WTC11 (cell line): Measurements from ENCODE around the gene GCHFR. TPM values are rescaled to one million over a fixed set of nuclear protein-coding genes. Genes with fewer than 3 reads are reported as not detected.
A peak's percentile ranks its signal among the peaks of the same experiment; 100 is the strongest.

ENCODE experiments used
- ATAC-seq: fragments of 200-7000 bp; cut with Tn5 transposase; 2 replicates; pipeline ENCODE4 v1.10.0; 2021; ENCODE audit warnings: mild to moderate bottlenecking, moderate library complexity
- CTCF ChIA-PET: fragments of 300-600 bp; sonication (Branson Sonifier 250); formaldehyde crosslinking; loops from one replicate; lab custom pipeline; 2021; ENCODE audit warnings: antibody characterized with exemption; lab: Charles Lee
- POLR2A ChIA-PET: fragments of 350-600 bp; sonication (Branson Sonifier 250); formaldehyde crosslinking; loops from one replicate; lab custom pipeline; 2021; ENCODE audit warnings: antibody characterized with exemption; lab: Charles Lee
- DNase-seq: peaks from one replicate; pipeline ENCODE4 v3.0.0; 2021; ENCODE audit warnings: low spot score
- H3K27ac Mint-ChIP-seq: 2 replicates; pipeline ENCODE4 v1.8.0; 2021; ENCODE audit warnings: mixed read lengths
- H3K27me3 Mint-ChIP-seq: 2 replicates; pipeline ENCODE4 v1.8.0; 2021; ENCODE audit warnings: low read depth, mild to moderate bottlenecking, moderate library complexity, mixed read lengths
- H3K36me3 Mint-ChIP-seq: 2 replicates; pipeline ENCODE4 v1.8.0; 2021; ENCODE audit warnings: mixed read lengths
- H3K4me1 Mint-ChIP-seq: 2 replicates; pipeline ENCODE4 v1.8.0; 2022; ENCODE audit warnings: mixed read lengths
- H3K4me3 Mint-ChIP-seq: 2 replicates; pipeline ENCODE4 v1.8.0; 2021; ENCODE audit warnings: mild to moderate bottlenecking, moderate library complexity, mixed read lengths
- H3K9me3 Mint-ChIP-seq: 2 replicates; pipeline ENCODE4 v1.8.0; 2021; ENCODE audit warnings: mixed read lengths
- CREM ChIP-seq: sonication (generic); formaldehyde crosslinking; IDR thresholded peaks from 2 replicates; pipeline ENCODE4 v1.8.1; 2022; ENCODE audit warnings: mild to moderate bottlenecking, missing genetic modification reagents, moderate library complexity
- ESRRA ChIP-seq: sonication (generic); formaldehyde crosslinking; IDR thresholded peaks from 2 replicates; pipeline ENCODE4 v1.8.1; 2022; ENCODE audit warnings: mild to moderate bottlenecking, missing genetic modification reagents, borderline replicate concordance
- IRF2 ChIP-seq: sonication (generic); formaldehyde crosslinking; IDR thresholded peaks from 2 replicates; pipeline ENCODE4 v1.8.0; 2022; ENCODE audit warnings: low read depth, missing genetic modification reagents, borderline replicate concordance
- NR1H2 ChIP-seq: sonication (generic); formaldehyde crosslinking; IDR thresholded peaks from 2 replicates; pipeline ENCODE4 v1.9.0; 2021; ENCODE audit warnings: mild to moderate bottlenecking, moderate library complexity, missing genetic modification reagents
- RELA ChIP-seq: sonication (generic); formaldehyde crosslinking; IDR thresholded peaks from 2 replicates; pipeline ENCODE4 v1.8.1; 2022; ENCODE audit warnings: missing genetic modification reagents, mild to moderate bottlenecking, borderline replicate concordance
- RORB ChIP-seq: fragments of 250-450 bp; sonication (Bioruptor Pico); IDR thresholded peaks from 2 replicates; pipeline ENCODE4 v1.9.0; 2021; ENCODE audit warnings: mild to moderate bottlenecking
- SMAD3 ChIP-seq: sonication (generic); formaldehyde crosslinking; IDR thresholded peaks from 2 replicates; pipeline ENCODE4 v1.8.0; 2022; ENCODE audit warnings: missing genetic modification reagents, mild to moderate bottlenecking, borderline replicate concordance
- TCF7 ChIP-seq: sonication (generic); formaldehyde crosslinking; IDR thresholded peaks from 2 replicates; pipeline ENCODE4 v1.8.0; 2022; ENCODE audit warnings: mild to moderate bottlenecking, low read depth, missing genetic modification reagents, moderate library complexity
- ZNF423 ChIP-seq: fragments of 250-450 bp; sonication (Bioruptor Pico); IDR thresholded peaks from 2 replicates; pipeline ENCODE4 v2.1.2; 2022; ENCODE audit warnings: mild to moderate bottlenecking, moderate library complexity
- ZNF671 ChIP-seq: fragments of 250-450 bp; sonication (Bioruptor Pico); IDR thresholded peaks from 2 replicates; pipeline ENCODE4 v1.8.0; 2021; ENCODE audit warnings: mild to moderate bottlenecking
- total RNA-seq: library from RNA; stranded (reverse); gene quantifications from 3 replicates; pipeline ENCODE4 v1.2.3, GENCODE V29; 2021
- TF ChIP-seq, protein P1 (sequence below): fragments of 250-450 bp; sonication (Bioruptor Pico); IDR thresholded peaks from 2 replicates; pipeline ENCODE4 v1.9.0; 2021; ENCODE audit warnings: mild to moderate bottlenecking
- TF ChIP-seq, protein P2 (sequence below): sonication (generic); formaldehyde crosslinking; IDR thresholded peaks from 2 replicates; pipeline ENCODE4 v1.8.1; 2023; ENCODE audit warnings: mild to moderate bottlenecking, missing genetic modification reagents, moderate library complexity
- TF ChIP-seq, protein P3 (sequence below): sonication (generic); formaldehyde crosslinking; IDR thresholded peaks from 2 replicates; pipeline ENCODE4 v1.8.1; 2022; ENCODE audit warnings: mild to moderate bottlenecking, moderate library complexity, missing genetic modification reagents
- TF ChIP-seq, protein P4 (sequence below): sonication (generic); formaldehyde crosslinking; IDR thresholded peaks from 2 replicates; pipeline ENCODE4 v1.8.1; 2022; ENCODE audit warnings: low read depth, missing genetic modification reagents, borderline replicate concordance
- TF ChIP-seq, protein P5 (sequence below): sonication (generic); formaldehyde crosslinking; IDR thresholded peaks from 2 replicates; pipeline ENCODE4 v1.8.0; 2023; ENCODE audit warnings: mild to moderate bottlenecking, missing genetic modification reagents
- TF ChIP-seq, protein P6 (sequence below): fragments of 250-450 bp; sonication (Bioruptor Pico); IDR thresholded peaks from 2 replicates; pipeline ENCODE4 v1.9.0; 2021; ENCODE audit warnings: mild to moderate bottlenecking
- TF ChIP-seq, protein P7 (sequence below): sonication (generic); formaldehyde crosslinking; IDR thresholded peaks from 2 replicates; pipeline ENCODE4 v1.8.0; 2022; ENCODE audit warnings: mild to moderate bottlenecking, missing genetic modification reagents
- TF ChIP-seq, protein P8 (sequence below): sonication (generic); formaldehyde crosslinking; IDR thresholded peaks from 2 replicates; pipeline ENCODE4 v1.8.1; 2022; ENCODE audit warnings: mild to moderate bottlenecking, missing genetic modification reagents, moderate library complexity, borderline replicate concordance
- TF ChIP-seq, protein P9 (sequence below): sonication (generic); formaldehyde crosslinking; IDR thresholded peaks from 2 replicates; pipeline ENCODE4 v1.8.1; 2023; ENCODE audit warnings: mild to moderate bottlenecking, missing genetic modification reagents

GCHFR gene
- total RNA-seq, 1 experiment from 2014 or later, result 42.3 TPM

DNA sequence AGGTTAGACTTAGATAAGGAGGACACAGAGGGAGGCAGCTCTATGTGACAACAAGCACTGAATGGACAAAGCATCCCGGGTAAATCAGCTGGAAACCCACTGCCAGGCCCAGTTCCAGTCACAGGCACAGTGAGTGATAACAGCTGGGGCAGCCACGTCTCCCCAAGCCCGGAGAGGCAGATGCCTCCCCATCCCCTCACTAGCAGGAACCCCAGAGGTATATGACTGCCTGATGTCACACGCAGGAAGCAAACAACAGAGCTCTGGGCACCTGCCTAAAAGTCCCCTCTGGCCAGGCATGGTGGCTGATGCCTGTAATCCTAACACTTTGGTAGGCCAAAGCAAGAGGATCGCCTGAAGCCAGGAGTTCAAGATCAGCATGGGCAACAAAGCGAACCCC lies 24.1 kb downstream of the GCHFR start:
- POLR2A ChIA-PET, result interaction anchor here (0.7 to 1.6 kb wide), 6 partner anchors 9 to 342 kb away, joined by 3 to 7 read pairs (median 3); partner anchors contain the start of gene SPINT1
- ATAC-seq (peak; percentile 18), DNase-seq (no peak)
- H3K4me3 Mint-ChIP-seq, result peak overlapping the region; percentile 25; the same call in 1 of the 2 replicates
- peak overlapping the region; percentile 95 for H3K27ac Mint-ChIP-seq
- no peaks in the 10 kb centered on the region for H3K27me3 Mint-ChIP-seq
- no peaks in the 10 kb centered on the region for H3K9me3 Mint-ChIP-seq
- H3K4me1 Mint-ChIP-seq, result peaks cover 54% of the 10 kb centered on the region
- no peak for TF ChIP-seq RORB (CRISPR knock-in tag)
- no peak for TF ChIP-seq ZNF671 (CRISPR knock-in tag)
- TF ChIP-seq, protein P1, sequence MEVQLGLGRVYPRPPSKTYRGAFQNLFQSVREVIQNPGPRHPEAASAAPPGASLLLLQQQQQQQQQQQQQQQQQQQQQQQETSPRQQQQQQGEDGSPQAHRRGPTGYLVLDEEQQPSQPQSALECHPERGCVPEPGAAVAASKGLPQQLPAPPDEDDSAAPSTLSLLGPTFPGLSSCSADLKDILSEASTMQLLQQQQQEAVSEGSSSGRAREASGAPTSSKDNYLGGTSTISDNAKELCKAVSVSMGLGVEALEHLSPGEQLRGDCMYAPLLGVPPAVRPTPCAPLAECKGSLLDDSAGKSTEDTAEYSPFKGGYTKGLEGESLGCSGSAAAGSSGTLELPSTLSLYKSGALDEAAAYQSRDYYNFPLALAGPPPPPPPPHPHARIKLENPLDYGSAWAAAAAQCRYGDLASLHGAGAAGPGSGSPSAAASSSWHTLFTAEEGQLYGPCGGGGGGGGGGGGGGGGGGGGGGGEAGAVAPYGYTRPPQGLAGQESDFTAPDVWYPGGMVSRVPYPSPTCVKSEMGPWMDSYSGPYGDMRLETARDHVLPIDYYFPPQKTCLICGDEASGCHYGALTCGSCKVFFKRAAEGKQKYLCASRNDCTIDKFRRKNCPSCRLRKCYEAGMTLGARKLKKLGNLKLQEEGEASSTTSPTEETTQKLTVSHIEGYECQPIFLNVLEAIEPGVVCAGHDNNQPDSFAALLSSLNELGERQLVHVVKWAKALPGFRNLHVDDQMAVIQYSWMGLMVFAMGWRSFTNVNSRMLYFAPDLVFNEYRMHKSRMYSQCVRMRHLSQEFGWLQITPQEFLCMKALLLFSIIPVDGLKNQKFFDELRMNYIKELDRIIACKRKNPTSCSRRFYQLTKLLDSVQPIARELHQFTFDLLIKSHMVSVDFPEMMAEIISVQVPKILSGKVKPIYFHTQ (CRISPR knock-in tag), result no peak
- no peak for TF ChIP-seq IRF2 (CRISPR knock-in tag)
- TF ChIP-seq, protein P2, sequence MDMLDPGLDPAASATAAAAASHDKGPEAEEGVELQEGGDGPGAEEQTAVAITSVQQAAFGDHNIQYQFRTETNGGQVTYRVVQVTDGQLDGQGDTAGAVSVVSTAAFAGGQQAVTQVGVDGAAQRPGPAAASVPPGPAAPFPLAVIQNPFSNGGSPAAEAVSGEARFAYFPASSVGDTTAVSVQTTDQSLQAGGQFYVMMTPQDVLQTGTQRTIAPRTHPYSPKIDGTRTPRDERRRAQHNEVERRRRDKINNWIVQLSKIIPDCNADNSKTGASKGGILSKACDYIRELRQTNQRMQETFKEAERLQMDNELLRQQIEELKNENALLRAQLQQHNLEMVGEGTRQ (CRISPR knock-in tag), result no peak
- peaks cover 6% of the 10 kb centered on the region; the same call in 1 of the 2 replicates for H3K36me3 Mint-ChIP-seq
- CTCF ChIA-PET, result interaction anchor here (0.6 to 4.0 kb wide), 15 partner anchors 9 to 193 kb away, joined by 3 to 65 read pairs (median 4); partner anchors contain the start of genes SPINT1 and VPS18

DNA sequence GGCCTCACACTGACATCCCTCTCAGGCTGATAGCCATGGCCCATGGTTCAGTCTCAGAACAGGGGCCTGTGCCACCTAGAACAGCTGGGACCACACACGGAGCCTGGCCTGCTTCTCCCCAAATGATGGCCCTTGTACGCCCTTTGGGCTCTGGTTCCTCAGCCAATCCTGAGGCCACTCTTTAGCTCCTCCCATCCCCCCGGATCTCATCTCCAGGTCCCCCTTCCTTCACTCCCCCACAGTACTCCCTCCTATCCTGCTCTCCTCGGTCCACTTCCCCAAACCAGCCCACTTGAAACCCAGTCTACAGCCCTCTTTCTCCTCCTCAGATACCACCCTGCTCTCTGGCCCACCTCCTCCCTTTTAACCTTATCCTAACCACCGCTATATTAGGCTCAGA lies 25.3 kb downstream of the GCHFR start:
- H3K9me3 Mint-ChIP-seq, result no peaks in the 10 kb centered on the region
- H3K4me3 Mint-ChIP-seq, result no peak overlapping the region
- ATAC-seq (no peak), DNase-seq (no peak)
- POLR2A ChIA-PET, result interaction anchor here (0.6 kb wide), 1 partner anchor 65 kb away, joined by 3 read pairs; no protein-coding TSS in a partner anchor
- H3K36me3 Mint-ChIP-seq, result peaks cover 10% of the 10 kb centered on the region
- peaks cover 58% of the 10 kb centered on the region for H3K4me1 Mint-ChIP-seq
- CTCF ChIA-PET, result interaction anchor here (0.6 to 2.2 kb wide), 9 partner anchors 11 to 200 kb away, joined by 3 to 9 read pairs (median 4); partner anchors contain the start of gene VPS18
- H3K27me3 Mint-ChIP-seq, result no peaks in the 10 kb centered on the region
- peak overlapping the region; percentile 17; the same call in 1 of the 2 replicates for H3K27ac Mint-ChIP-seq
- TF ChIP-seq, protein P3, sequence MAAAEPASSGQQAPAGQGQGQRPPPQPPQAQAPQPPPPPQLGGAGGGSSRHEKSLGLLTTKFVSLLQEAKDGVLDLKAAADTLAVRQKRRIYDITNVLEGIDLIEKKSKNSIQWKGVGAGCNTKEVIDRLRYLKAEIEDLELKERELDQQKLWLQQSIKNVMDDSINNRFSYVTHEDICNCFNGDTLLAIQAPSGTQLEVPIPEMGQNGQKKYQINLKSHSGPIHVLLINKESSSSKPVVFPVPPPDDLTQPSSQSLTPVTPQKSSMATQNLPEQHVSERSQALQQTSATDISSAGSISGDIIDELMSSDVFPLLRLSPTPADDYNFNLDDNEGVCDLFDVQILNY, result no peak
- TF ChIP-seq SMAD3 (CRISPR knock-in tag) (no peak), ZNF423 (CRISPR knock-in tag) (no peak), ESRRA (CRISPR knock-in tag) (no peak), RELA (CRISPR knock-in tag) (no peak), NR1H2 (CRISPR knock-in tag) (no peak), CREM (CRISPR knock-in tag) (no peak), TCF7 (CRISPR knock-in tag) (no peak)
- TF ChIP-seq, protein P4, sequence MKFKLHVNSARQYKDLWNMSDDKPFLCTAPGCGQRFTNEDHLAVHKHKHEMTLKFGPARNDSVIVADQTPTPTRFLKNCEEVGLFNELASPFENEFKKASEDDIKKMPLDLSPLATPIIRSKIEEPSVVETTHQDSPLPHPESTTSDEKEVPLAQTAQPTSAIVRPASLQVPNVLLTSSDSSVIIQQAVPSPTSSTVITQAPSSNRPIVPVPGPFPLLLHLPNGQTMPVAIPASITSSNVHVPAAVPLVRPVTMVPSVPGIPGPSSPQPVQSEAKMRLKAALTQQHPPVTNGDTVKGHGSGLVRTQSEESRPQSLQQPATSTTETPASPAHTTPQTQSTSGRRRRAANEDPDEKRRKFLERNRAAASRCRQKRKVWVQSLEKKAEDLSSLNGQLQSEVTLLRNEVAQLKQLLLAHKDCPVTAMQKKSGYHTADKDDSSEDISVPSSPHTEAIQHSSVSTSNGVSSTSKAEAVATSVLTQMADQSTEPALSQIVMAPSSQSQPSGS (CRISPR knock-in tag), result no peak
- TF ChIP-seq, protein P5, sequence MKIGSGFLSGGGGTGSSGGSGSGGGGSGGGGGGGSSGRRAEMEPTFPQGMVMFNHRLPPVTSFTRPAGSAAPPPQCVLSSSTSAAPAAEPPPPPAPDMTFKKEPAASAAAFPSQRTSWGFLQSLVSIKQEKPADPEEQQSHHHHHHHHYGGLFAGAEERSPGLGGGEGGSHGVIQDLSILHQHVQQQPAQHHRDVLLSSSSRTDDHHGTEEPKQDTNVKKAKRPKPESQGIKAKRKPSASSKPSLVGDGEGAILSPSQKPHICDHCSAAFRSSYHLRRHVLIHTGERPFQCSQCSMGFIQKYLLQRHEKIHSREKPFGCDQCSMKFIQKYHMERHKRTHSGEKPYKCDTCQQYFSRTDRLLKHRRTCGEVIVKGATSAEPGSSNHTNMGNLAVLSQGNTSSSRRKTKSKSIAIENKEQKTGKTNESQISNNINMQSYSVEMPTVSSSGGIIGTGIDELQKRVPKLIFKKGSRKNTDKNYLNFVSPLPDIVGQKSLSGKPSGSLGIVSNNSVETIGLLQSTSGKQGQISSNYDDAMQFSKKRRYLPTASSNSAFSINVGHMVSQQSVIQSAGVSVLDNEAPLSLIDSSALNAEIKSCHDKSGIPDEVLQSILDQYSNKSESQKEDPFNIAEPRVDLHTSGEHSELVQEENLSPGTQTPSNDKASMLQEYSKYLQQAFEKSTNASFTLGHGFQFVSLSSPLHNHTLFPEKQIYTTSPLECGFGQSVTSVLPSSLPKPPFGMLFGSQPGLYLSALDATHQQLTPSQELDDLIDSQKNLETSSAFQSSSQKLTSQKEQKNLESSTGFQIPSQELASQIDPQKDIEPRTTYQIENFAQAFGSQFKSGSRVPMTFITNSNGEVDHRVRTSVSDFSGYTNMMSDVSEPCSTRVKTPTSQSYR (CRISPR knock-in tag), result no peak
- TF ChIP-seq, protein P6, sequence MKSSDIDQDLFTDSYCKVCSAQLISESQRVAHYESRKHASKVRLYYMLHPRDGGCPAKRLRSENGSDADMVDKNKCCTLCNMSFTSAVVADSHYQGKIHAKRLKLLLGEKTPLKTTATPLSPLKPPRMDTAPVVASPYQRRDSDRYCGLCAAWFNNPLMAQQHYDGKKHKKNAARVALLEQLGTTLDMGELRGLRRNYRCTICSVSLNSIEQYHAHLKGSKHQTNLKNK (CRISPR knock-in tag), result no peak
- TF ChIP-seq, protein P7, sequence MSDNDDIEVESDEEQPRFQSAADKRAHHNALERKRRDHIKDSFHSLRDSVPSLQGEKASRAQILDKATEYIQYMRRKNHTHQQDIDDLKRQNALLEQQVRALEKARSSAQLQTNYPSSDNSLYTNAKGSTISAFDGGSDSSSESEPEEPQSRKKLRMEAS (CRISPR knock-in tag), result no peak
- TF ChIP-seq, protein P8, sequence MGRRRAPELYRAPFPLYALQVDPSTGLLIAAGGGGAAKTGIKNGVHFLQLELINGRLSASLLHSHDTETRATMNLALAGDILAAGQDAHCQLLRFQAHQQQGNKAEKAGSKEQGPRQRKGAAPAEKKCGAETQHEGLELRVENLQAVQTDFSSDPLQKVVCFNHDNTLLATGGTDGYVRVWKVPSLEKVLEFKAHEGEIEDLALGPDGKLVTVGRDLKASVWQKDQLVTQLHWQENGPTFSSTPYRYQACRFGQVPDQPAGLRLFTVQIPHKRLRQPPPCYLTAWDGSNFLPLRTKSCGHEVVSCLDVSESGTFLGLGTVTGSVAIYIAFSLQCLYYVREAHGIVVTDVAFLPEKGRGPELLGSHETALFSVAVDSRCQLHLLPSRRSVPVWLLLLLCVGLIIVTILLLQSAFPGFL, result no peak
- TF ChIP-seq, protein P2 (CRISPR knock-in tag), result no peak
- TF ChIP-seq, protein P9, sequence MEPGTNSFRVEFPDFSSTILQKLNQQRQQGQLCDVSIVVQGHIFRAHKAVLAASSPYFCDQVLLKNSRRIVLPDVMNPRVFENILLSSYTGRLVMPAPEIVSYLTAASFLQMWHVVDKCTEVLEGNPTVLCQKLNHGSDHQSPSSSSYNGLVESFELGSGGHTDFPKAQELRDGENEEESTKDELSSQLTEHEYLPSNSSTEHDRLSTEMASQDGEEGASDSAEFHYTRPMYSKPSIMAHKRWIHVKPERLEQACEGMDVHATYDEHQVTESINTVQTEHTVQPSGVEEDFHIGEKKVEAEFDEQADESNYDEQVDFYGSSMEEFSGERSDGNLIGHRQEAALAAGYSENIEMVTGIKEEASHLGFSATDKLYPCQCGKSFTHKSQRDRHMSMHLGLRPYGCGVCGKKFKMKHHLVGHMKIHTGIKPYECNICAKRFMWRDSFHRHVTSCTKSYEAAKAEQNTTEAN (CRISPR knock-in tag), result no peak
